Activated CD4-positive, alpha-beta memory T cell treated with anti-CD3 and anti-CD28 coated beads for 36 hours (primary cell): ENCODE results near the gene LASP1. TPM values are rescaled to one million over a fixed set of nuclear protein-coding genes. Genes with fewer than 3 reads are reported as not detected.
"Not testable (repeated sequence)": the region's sequence is repeated elsewhere in the genome, so short reads cannot be mapped to it uniquely, and the experiment has no call there.

Experiments
- CTCF ChIA-PET: fragments of 350-600 bp; sonication (Branson Sonifier 250); formaldehyde crosslinking; loops from one replicate; lab custom pipeline; 2021; ENCODE audit warnings: antibody characterized with exemption, inconsistent platforms; lab: Charles Lee
- POLR2A ChIA-PET: fragments of 350-600 bp; sonication (Branson Sonifier 250); formaldehyde crosslinking; loops from one replicate; lab custom pipeline; 2021; ENCODE audit warnings: antibody characterized with exemption; lab: Charles Lee
- DNase-seq: peaks from one replicate; pipeline ENCODE4 v3.0.0-alpha.2; 2020
- H3K27ac Mint-ChIP-seq: one replicate; pipeline ENCODE4 v1.8.0; 2021; ENCODE audit warnings: mixed read lengths
- H3K27me3 Mint-ChIP-seq: one replicate; pipeline ENCODE4 v1.8.0; 2021; ENCODE audit warnings: mixed read lengths
- H3K36me3 Mint-ChIP-seq: one replicate; pipeline ENCODE4 v1.8.0; 2021; ENCODE audit warnings: mixed read lengths
- H3K4me1 Mint-ChIP-seq: one replicate; pipeline ENCODE4 v1.8.0; 2021; ENCODE audit warnings: low read depth, mixed read lengths
- H3K4me3 Mint-ChIP-seq: one replicate; pipeline ENCODE4 v1.8.0; 2021; ENCODE audit warnings: mild to moderate bottlenecking, mixed read lengths
- H3K9me3 Mint-ChIP-seq: one replicate; pipeline ENCODE4 v1.8.0; 2021; ENCODE audit warnings: mixed read lengths
- intact Hi-C: fragments of 100-400 bp; cut with micrococcal nuclease; formaldehyde crosslinking; loops from one replicate; pipeline ENCODE4 v1.15.1; 2023
- total RNA-seq, 2 experiments: library from RNA; stranded (reverse); gene quantifications; one replicate each; pipeline ENCODE4 v1.2.3, GENCODE V29; 2021

Gene LASP1
- total RNA-seq, 2 experiments from 2014 or later = 134 to 139 TPM

- intact Hi-C loops = loop anchor here (1.0 to 5.0 kb wide), 4 partner anchors 16 to 299 kb away; partner anchors contain the start of genes CWC25 and PLXDC1
- Mint-ChIP-seq H3K4me3 (peak within 1 kb of the TSS; percentile 99), H3K27ac (peak within 1 kb of the TSS; percentile 99), H3K36me3 (peaks cover 50% of the 10 kb centered on the region), H3K9me3 (no peaks in the 10 kb centered on the region), H3K4me1 (peaks cover 38% of the 10 kb centered on the region), H3K27me3 (no peaks in the 10 kb centered on the region)
- peak; percentile 95 for DNase-seq
- ChIA-PET POLR2A (interaction anchor here (0.6 to 8.6 kb wide), 18 partner anchors 10 to 499 kb away, joined by 3 to 97 read pairs (median 4); partner anchors contain the start of genes CWC25, FBXO47, LASP1 and PIP4K2B), CTCF (interaction anchor here (0.6 to 2.3 kb wide), 12 partner anchors 10 to 321 kb away, joined by 3 to 12 read pairs (median 6); partner anchors contain the start of genes CWC25 and LASP1)
Observed at GRCh38 chr17:38853292-38854219, 16.3 kb upstream of the LASP1 start, which contains the start of gene RPL23. TSS of gene RPL23 (minus strand) at chr17:38853721. CDS start at chr17:38853710, 11 bp downstream.

GRCh38 chr17:38855101-38855714 lies 14.7 kb upstream of the LASP1 start:
- H3K9me3 Mint-ChIP-seq, DNase-seq, intact Hi-C loops, H3K27me3 Mint-ChIP-seq: not testable (repeated sequence)
- peak overlapping the region; percentile 26 for H3K4me3 Mint-ChIP-seq
- H3K27ac Mint-ChIP-seq = peak overlapping the region; percentile 38
- H3K36me3 Mint-ChIP-seq = peaks cover 35% of the 10 kb centered on the region
- peaks cover 26% of the 10 kb centered on the region for H3K4me1 Mint-ChIP-seq
- ChIA-PET POLR2A (interaction anchor here (4.3 to 8.6 kb wide), 2 partner anchors 15 to 31 kb away, joined by 33 to 97 read pairs; partner anchors contain the start of genes CWC25 and LASP1), CTCF (interaction anchor here (1.3 to 2.3 kb wide), 6 partner anchors 14 to 320 kb away, joined by 3 to 12 read pairs (median 8); partner anchors contain the start of gene LASP1)

DNA sequence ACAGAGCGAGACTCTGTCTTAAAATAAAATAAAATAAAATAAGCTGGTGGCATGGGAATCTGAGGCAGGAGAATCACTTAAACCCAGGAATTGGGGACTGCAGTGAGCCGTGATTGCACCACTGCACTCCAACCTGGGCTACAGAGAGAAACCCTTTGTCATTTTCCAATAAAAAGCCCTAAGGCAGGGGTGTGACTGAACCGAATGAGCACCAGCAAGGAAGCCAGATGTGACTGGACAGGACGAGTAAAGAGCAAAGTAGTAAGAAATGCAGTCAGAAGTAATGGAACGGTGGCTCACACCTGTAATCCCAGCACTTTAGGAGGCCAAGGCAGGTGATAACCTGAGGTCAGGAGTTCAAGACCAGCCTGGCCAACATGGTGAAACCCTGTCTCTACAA lies 12.6 kb upstream of the LASP1 start:
- ChIA-PET CTCF (no interaction called here), POLR2A (no interaction called here)
- no peak overlapping the region for H3K27ac Mint-ChIP-seq
- no peaks in the 10 kb centered on the region for H3K9me3 Mint-ChIP-seq
- H3K36me3 Mint-ChIP-seq = peaks cover 15% of the 10 kb centered on the region
- H3K4me1 Mint-ChIP-seq = peaks cover 11% of the 10 kb centered on the region
- DNase-seq = no peak
- intact Hi-C loops = no loop called here
- H3K4me3 Mint-ChIP-seq = no peak overlapping the region
- H3K27me3 Mint-ChIP-seq = no peaks in the 10 kb centered on the region

- POLR2A ChIA-PET = interaction anchor here (1.0 kb wide), 1 partner anchor 13 kb away, joined by 3 read pairs; no protein-coding TSS in a partner anchor
Observed at GRCh38 chr17:38861399-38861843, 8.4 kb upstream of the LASP1 start.

GRCh38 chr17:38864636-38865398 lies 5.0 kb upstream of the LASP1 start:
- H3K4me1 Mint-ChIP-seq = peaks cover 17% of the 10 kb centered on the region
- H3K36me3 Mint-ChIP-seq = peaks cover 5% of the 10 kb centered on the region
- DNase-seq = no peak
- no peak overlapping the region for H3K27ac Mint-ChIP-seq
- POLR2A ChIA-PET = no interaction called here
- CTCF ChIA-PET = no interaction called here
- no peak overlapping the region for H3K4me3 Mint-ChIP-seq
- intact Hi-C loops = loop anchor here (10.0 kb wide), 1 partner anchor 230 kb away; no protein-coding TSS in a partner anchor
- peaks cover 2% of the 10 kb centered on the region for H3K27me3 Mint-ChIP-seq
- no peaks in the 10 kb centered on the region for H3K9me3 Mint-ChIP-seq

More at GRCh38 chr17:38861399-38861843, 8.4 kb upstream of the LASP1 start:
- H3K36me3 Mint-ChIP-seq = no peaks in the 10 kb centered on the region
- H3K4me3 Mint-ChIP-seq = no peak overlapping the region
- DNase-seq = peak; percentile 37
- no peaks in the 10 kb centered on the region for H3K9me3 Mint-ChIP-seq
- intact Hi-C loops = loop anchor here (10.0 kb wide), 1 partner anchor 233 kb away; no protein-coding TSS in a partner anchor
- CTCF ChIA-PET = interaction anchor here (1.0 to 1.4 kb wide), 2 partner anchors 123 to 304 kb away, joined by 3 read pairs; no protein-coding TSS in a partner anchor
- H3K4me1 Mint-ChIP-seq = no peaks in the 10 kb centered on the region
- no peaks in the 10 kb centered on the region for H3K27me3 Mint-ChIP-seq
- no peak overlapping the region for H3K27ac Mint-ChIP-seq

- intact Hi-C loops = loop anchor here (10.0 kb wide), 1 partner anchor 227 kb away; no protein-coding TSS in a partner anchor
- Mint-ChIP-seq H3K27me3 (peaks cover 2% of the 10 kb centered on the region), H3K27ac (peak overlapping the region; percentile 96), H3K4me1 (peaks cover 28% of the 10 kb centered on the region), H3K9me3 (no peaks in the 10 kb centered on the region), H3K4me3 (peak overlapping the region; percentile 87), H3K36me3 (peaks cover 17% of the 10 kb centered on the region)
- ChIA-PET CTCF (interaction anchor here (1.1 to 1.3 kb wide), 4 partner anchors 16 to 286 kb away, joined by 3 to 6 read pairs (median 4); no protein-coding TSS in a partner anchor), POLR2A (interaction anchor here (0.6 to 7.1 kb wide), 4 partner anchors 16 to 162 kb away, joined by 3 to 97 read pairs (median 5); partner anchors contain the start of genes MLLT6 and RPL23)
- peak; percentile 77 for DNase-seq
Observed at GRCh38 chr17:38867179-38867967, 2.5 kb upstream of the LASP1 start.

GRCh38 chr17:38867968-38868816 lies 1.7 kb upstream of the LASP1 start:
- H3K4me1 Mint-ChIP-seq = peaks cover 36% of the 10 kb centered on the region
- peaks cover 2% of the 10 kb centered on the region for H3K27me3 Mint-ChIP-seq
- no peaks in the 10 kb centered on the region for H3K9me3 Mint-ChIP-seq
- peak; percentile 34 for DNase-seq
- H3K27ac Mint-ChIP-seq = peak overlapping the region; percentile 96
- ChIA-PET CTCF (interaction anchor here (1.1 to 1.3 kb wide), 5 partner anchors 16 to 364 kb away, joined by 3 to 6 read pairs (median 3); no protein-coding TSS in a partner anchor), POLR2A (interaction anchor here (0.6 to 7.1 kb wide), 5 partner anchors 13 to 163 kb away, joined by 3 to 97 read pairs (median 5); partner anchors contain the start of genes MLLT6 and RPL23)
- H3K4me3 Mint-ChIP-seq = peak overlapping the region; percentile 87
- intact Hi-C loops = loop anchor here (10.0 kb wide), 1 partner anchor 227 kb away; no protein-coding TSS in a partner anchor
- peaks cover 19% of the 10 kb centered on the region for H3K36me3 Mint-ChIP-seq

DNA sequence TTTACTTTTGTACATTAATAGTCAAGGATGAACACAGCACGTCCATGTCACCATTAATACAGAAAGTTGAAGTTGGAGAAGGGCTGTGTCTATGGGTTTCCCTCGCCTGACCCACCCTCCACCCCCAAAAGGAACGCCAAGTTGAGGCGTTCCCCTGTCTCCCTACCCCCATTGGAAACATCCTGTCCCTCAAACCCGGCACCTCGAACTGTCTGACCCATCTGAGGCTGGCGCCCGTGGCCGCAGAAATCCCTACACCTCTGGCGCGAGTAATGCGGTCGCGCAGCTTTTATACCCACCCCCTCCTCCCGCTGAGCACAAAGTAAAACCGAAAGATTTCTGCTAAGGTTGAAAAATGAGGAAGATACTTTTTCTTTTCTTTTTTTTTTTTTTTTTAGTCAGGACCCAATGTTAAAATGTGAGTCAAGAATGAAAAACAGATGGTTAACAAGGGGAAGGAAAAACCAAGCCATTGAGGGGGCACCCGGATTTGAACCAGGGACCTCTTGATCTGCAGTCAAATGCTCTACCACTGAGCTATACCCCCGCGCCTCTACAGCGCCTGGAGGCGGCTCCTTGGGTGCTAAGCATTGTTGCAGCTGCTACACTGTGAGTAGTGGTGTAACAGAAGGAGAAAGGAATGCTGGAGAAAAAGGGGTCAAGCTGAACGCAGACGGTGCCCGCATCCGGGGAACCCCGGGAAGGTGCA lies 887 bp upstream of the LASP1 start:
- intact Hi-C loops = loop anchor here (1.0 to 10.0 kb wide), 5 partner anchors 16 to 284 kb away; partner anchors contain the start of genes CWC25 and RPL23
- CTCF ChIA-PET = interaction anchor here (0.8 to 4.7 kb wide), 11 partner anchors 13 to 1450 kb away, joined by 3 to 24 read pairs (median 4); partner anchors contain the start of gene RPL23
- Mint-ChIP-seq H3K27me3 (peaks cover 2% of the 10 kb centered on the region), H3K9me3 (no peaks in the 10 kb centered on the region), H3K4me1 (peaks cover 44% of the 10 kb centered on the region), H3K4me3 (peak overlapping the region; percentile 87), H3K36me3 (peaks cover 19% of the 10 kb centered on the region), H3K27ac (peak overlapping the region; percentile 96)
- DNase-seq = peak; percentile 94
- POLR2A ChIA-PET = interaction anchor here (0.5 to 7.1 kb wide), 12 partner anchors 13 to 331 kb away, joined by 3 to 97 read pairs (median 5); partner anchors contain the start of genes CWC25, MLLT6, RPL19 and RPL23
